IPS DF 4.7 (cell line): Measurements from ENCODE around the gene ALKAL2.

ENCODE experiments used
- DNase-seq: peaks from one replicate; pipeline ENCODE4 v3.0.0-alpha.2; 2013; ENCODE audit warnings: low spot score; ENCODE audit errors: extremely low read depth

Gene ALKAL2

DNA sequence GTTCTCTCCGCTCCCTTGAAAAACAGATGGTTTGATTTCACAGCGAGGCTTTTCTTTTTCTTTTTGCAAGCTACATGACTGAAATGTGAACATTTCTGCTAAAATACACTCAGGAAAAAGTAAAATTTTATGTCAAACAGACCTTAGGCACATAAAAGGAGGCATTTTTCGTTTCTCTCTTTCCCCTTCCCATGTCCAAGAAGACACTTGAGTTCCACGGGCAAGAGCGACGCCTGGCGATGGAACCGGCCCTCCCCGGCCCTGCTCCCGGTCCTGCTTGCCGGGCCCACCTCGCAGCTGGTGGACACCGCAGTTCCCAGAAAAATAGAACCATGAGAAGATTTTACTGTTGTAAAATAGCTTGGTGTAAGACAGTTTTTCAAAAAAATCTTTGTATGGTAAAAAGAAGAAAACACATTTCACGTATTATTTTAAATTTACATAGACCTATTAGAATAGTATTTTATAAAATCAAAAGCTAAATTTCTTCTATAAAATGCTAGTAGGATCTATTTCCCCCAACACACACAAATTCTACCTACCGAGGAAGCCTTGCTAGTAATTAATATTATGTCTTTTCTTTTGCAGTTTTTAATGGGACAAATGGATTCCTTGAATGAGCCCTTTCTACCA lies 2.3 kb upstream of the ALKAL2 start:
- DNase-seq, result no peak

DNA sequence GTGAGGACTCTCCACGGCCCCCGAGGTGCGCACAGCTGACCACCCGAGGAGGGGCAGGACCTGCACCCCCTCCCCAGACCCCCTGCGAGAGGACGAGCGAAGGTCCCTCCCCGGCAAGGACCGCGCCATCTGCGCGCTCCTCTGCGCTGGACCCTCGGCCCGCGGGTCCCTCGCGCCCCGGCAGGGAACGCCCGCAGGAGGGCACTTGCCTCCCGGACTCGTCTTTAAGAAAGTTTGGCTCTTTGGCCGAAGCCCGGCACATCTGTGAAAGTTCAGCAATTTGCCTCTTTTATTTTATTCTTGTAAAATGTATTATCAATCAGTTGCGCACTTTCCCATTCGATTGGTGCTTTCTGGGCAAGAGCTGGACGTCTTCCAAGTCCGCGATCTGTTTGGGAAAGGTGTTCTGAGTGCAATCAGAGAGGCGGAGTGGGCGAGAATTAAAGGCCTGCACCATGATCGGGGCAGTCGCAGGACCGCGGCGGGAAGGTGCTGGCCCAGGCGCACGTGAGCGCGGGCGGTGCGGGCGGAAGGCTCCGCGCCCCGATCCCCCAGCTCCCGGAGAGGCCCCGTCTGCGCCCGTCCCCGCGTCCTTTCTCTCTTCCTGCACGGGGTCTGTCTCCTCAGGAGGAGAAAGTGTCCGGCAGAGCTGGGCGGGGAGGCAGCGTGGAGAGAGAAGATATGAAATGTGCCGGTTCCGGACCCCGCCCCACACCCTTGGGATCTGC lies 1.6 kb upstream of the ALKAL2 start:
- no peak for DNase-seq

GRCh38 chr2:288758-289361 lies 969 bp upstream of the ALKAL2 start:
- no peak for DNase-seq

DNA sequence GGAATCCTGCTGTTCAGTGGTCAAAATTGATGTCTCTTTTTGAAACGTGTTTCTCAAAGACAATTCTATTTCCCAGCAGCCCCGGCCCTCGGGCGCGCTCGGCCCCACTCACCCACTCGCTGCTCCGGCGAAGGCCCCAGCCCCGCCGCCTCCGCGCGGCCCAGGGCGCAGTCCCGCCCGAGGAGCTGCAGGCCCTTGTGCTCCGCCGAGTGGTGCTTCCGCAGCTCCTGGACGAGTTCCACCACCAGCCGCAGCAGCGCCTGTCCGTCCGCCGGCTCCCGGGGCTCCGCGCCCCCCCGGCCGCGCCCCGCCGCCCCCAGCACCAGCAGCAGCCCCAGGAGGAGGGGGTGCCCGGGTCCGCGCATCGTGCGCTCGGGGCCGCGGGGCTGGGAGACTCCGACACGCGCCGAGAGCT lies 413 bp downstream of the ALKAL2 start:
- DNase-seq, result no peak

GRCh38 chr2:286774-287392 lies 1.0 kb downstream of the ALKAL2 start:
- DNase-seq, result no peak

DNA sequence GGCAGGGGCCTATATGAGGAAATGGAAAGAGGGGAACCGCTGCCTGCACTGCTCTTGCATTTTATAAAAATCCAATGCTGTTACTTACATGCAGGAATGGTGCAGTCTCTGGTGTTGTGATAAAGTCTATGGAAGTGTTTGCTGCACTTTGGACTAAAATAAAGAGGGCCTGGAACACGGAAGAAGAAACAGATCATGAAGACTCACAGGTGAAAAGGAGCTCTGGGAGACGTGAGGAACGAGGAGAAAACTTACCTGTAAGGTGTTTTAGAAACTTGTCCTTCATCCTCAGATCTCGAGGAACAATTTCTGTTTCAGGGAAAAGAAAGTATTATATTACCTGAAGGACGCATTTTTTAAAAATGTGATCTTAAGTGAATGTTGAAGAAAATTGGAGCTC lies 1.9 kb downstream of the ALKAL2 start:
- no peak for DNase-seq

- no peak for DNase-seq
Measured at GRCh38 chr2:285531-285930, 2.4 kb downstream of the ALKAL2 start.

DNA sequence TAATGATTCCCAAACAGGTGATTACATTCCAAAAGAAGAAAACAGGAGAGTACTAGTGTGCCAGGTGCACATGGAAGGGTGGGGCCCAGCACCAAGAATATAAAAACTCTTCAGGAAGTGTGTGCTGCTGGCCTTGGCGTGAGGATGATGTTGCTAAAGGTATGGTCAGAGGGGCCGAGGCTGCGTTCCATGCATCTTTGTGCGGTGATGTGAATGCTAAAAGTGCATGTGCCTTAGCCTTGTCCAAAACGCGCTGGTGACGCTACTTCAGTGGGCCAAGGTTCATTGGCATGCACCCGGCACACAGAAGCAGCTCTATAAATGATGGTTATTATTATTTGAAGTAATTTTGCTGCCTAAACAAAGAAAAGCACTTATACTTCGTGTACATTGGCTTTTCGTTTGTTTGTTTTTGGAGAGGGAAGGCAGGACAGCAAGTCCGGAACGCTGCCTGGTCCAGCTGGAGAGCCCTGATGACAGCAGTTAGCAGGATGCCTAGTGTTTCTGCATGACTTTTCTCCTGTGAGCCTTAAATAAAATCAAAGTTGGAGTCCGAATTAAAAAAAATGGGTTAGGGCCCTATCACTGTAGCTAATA lies 2.9 kb downstream of the ALKAL2 start:
- DNase-seq, result no peak

GRCh38 chr2:283996-284794 lies 3.7 kb downstream of the ALKAL2 start:
- no peak for DNase-seq

DNA sequence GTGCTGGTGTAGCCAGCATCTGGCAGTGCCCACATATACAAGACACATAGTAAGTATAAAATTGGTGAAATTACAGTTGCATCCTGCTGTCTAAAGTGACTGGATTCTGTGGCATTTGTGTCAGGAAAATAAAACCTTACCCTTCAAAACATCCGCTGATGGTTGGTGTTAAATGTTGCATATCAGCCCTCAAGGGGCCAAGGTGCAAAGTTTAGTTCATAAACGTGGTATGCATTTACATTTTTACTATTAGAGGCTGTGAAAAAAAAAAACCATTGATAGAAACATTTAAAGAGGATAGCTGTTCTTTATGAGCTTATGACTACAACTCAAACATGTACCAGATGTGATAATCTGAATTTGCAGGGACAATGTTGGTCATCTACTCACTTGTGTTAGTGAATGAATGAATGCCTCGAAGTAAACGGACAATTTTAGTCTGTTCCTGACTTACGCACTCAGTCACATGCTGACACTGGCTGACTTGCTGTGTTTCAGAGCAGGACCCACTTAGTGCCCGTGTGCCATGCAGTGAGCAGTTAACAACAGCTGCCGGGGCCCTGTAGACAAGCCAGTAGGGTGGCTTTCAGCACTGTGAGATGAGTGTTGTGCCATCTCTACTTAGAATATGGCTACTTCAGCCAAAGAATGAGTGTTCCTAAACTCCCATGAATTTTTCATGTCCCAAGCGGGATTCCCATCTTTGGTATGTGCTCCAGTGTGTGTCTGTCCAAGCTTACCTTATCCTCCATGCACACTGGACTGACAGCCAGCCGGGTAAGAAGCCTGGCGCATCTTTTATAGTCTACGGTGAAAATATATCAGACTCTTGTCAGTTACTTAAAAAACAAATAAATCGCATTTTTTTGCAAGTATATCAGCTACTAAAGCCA lies 5.3 kb downstream of the ALKAL2 start:
- no peak for DNase-seq

GRCh38 chr2:281381-281780 lies 6.5 kb downstream of the ALKAL2 start:
- DNase-seq, result no peak

- DNase-seq, result no peak
Measured at GRCh38 chr2:280650-281110, 7.2 kb downstream of the ALKAL2 start.

DNA sequence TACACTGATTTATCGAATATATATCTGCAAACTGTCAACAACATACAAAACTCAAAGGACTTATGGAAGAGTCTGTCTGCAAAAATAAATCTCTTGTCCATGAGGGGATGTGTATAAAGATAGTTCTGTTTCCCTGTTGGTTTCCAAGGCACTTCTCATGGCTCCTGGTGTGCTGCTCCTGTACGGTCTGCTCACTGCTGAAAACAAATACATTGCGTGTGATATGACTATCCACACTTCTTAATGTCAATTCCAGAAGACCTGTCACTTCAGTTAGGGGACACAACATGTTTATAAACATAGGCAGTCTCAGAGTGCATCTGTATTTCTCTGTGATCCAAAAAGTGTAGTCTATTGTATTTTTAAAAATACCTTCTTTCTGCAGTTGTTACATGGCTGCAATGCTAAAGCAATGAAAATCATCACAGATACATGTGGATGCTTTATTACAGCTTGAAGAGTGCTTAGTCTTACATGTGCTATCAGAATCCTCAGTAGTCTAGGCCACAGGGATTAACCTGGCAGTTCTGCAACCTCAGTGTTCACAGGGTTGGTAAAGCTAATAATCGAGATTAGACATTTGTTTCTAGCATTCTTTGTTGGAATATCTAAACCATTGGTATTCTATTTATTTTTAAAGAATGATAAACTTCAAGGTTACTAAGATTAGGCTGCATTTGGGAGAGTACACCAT lies 7.8 kb downstream of the ALKAL2 start:
- no peak for DNase-seq

- DNase-seq, result no peak
Measured at GRCh38 chr2:279366-279765, 8.5 kb downstream of the ALKAL2 start.

DNA sequence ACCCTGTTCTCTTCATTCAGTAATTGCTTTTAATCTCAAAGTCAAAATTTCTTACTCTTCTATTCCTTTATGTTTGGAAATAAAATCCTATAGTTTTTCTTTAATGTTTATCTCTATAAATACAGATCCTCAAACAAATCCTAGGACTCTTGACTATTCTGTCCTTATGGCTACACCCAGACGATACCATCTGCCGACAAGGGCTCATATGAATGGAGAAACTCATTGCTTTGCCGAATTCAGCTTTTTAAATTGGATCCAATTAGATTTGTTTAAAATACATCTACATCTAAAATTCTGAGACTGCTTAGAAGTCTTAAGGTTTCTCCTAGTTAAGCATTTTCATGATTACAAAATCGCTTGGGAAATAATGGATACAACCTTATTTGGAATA lies 9.0 kb downstream of the ALKAL2 start:
- no peak for DNase-seq

GRCh38 chr2:278312-278926 lies 9.5 kb downstream of the ALKAL2 start:
- DNase-seq, result no peak

- no peak for DNase-seq
Measured at GRCh38 chr2:275466-275865, 12.4 kb downstream of the ALKAL2 start.

DNA sequence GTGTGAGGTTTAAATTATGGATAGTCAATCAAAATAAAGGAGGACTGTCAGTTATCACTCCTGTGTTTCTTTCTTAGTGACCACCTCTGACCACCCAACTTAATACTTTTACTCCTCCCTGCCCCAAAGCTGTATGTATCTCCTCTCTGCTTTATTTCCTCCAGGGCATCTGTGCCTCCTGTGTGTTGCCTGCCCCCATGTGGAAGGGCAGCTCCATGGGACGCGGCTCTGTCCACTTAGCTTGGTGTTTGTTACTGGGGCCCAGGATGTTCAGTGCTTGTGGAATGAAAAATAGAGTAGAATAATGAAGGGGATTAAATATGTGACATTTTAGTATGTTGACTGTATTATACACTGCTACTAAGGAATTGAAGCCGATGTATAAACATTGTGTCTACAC lies 13.4 kb downstream of the ALKAL2 start:
- DNase-seq, result no peak

DNA sequence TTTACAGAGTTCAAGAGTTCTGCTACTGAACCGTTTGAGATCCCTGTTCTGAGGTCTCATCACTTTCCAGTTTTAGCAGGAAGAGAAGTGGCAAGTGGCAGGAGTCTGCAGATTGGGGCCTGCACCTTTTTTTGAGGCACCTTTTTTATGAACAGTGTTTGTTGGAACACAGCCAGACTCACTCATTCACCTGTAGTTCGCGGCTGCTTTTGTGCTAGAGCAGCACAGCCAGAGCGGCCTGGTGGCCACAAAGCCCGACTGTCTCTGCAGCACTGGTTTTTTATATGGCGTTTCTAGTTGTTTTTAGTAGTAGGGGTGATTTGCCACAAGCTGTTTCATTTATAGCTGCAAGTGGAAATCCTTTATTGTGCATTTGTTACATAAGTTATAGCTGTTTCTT lies 14.6 kb downstream of the ALKAL2 start:
- no peak for DNase-seq
